Measurements from ENCODE around the gene IL17RA. TPM values are rescaled to one million over a fixed set of nuclear protein-coding genes. Genes with fewer than 3 reads are reported as not detected.

IL17RA gene
- total RNA-seq, 2 donors from 2014 or later = 7.9 to 12.2 TPM

- no peaks in the 10 kb centered on the region for H3K27me3 ChIP-seq
- no peaks in the 10 kb centered on the region for H3K9me3 ChIP-seq
- no peak for DNase-seq (ENCODE audit: low spot score)
- no peak overlapping the region for H3K27ac ChIP-seq
- TF ChIP-seq, protein P1, sequence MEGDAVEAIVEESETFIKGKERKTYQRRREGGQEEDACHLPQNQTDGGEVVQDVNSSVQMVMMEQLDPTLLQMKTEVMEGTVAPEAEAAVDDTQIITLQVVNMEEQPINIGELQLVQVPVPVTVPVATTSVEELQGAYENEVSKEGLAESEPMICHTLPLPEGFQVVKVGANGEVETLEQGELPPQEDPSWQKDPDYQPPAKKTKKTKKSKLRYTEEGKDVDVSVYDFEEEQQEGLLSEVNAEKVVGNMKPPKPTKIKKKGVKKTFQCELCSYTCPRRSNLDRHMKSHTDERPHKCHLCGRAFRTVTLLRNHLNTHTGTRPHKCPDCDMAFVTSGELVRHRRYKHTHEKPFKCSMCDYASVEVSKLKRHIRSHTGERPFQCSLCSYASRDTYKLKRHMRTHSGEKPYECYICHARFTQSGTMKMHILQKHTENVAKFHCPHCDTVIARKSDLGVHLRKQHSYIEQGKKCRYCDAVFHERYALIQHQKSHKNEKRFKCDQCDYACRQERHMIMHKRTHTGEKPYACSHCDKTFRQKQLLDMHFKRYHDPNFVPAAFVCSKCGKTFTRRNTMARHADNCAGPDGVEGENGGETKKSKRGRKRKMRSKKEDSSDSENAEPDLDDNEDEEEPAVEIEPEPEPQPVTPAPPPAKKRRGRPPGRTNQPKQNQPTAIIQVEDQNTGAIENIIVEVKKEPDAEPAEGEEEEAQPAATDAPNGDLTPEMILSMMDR (IDR thresholded peaks at IDR 0.05) = no peak
- H3K4me3 ChIP-seq = no peak overlapping the region
- no peaks in the 10 kb centered on the region for H3K4me1 ChIP-seq
- peaks cover 60% of the 10 kb centered on the region for H3K36me3 ChIP-seq
These were observed 19.6 kb downstream of the IL17RA start for GRCh38 chr22:17104336-17104935.

GRCh38 chr22:17105143-17106129, 20.6 kb downstream of the IL17RA start:
- TF ChIP-seq, protein P1 (IDR thresholded peaks at IDR 0.05) = no peak
- no peak overlapping the region for H3K27ac ChIP-seq
- no peaks in the 10 kb centered on the region for H3K27me3 ChIP-seq
- H3K36me3 ChIP-seq = peaks cover 56% of the 10 kb centered on the region
- H3K4me1 ChIP-seq = no peaks in the 10 kb centered on the region
- no peaks in the 10 kb centered on the region for H3K9me3 ChIP-seq
- H3K4me3 ChIP-seq = no peak overlapping the region
- no peak for DNase-seq (ENCODE audit: low spot score)

- H3K27ac ChIP-seq = no peak overlapping the region
- H3K4me3 ChIP-seq = no peak overlapping the region
- TF ChIP-seq, protein P1 (IDR thresholded peaks at IDR 0.05) = no peak
- H3K27me3 ChIP-seq = no peaks in the 10 kb centered on the region
- H3K4me1 ChIP-seq = no peaks in the 10 kb centered on the region
- no peaks in the 10 kb centered on the region for H3K9me3 ChIP-seq
- DNase-seq (ENCODE audit: low spot score) = no peak
- H3K36me3 ChIP-seq = peaks cover 49% of the 10 kb centered on the region
These were observed 21.5 kb downstream of the IL17RA start for GRCh38 chr22:17106161-17106784.

DNA sequence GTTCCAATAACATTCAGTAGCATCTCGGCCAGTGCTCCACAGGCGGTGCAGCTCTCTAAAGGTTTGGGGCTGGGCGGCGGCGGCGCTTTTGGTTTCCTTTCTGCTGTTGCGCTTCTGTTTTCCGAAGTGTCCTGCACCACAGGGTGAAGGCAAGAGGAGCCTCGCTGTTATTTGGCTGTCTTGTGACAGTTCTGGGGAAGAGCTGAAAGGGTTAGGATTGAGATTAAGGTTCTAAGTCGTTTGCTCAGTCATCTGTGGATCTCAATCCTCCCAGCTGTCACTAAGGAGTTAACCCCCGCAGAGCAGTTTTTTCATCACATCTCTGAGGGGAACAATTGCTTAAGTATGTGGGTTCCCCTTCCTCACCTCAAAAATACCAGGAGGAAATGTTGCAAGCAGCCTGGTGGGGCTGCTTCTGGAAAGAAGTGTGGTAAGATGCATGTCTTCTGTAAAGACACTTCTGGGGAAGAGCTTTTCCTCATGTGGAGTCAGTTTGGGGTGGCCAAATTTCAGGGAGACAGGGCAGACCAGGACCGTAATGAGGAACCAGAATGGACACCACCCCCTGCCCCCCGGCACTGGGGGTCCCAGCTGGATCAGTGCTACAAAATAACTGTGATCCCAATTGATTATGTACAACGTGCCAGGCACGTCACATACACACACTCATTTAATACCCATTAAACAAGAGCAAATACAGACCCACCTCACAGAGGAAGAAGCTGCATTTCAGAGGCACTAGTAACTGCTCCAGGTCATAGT, 22.2 kb downstream of the IL17RA start:
- no peak overlapping the region for H3K27ac ChIP-seq
- H3K4me1 ChIP-seq = no peaks in the 10 kb centered on the region
- DNase-seq (ENCODE audit: low spot score) = no peak

GRCh38 chr22:17107547-17107810, 22.7 kb downstream of the IL17RA start:
- no peak overlapping the region for H3K27ac ChIP-seq
- TF ChIP-seq, protein P1 (IDR thresholded peaks at IDR 0.05) = no peak
- no peaks in the 10 kb centered on the region for H3K4me1 ChIP-seq
- no peak overlapping the region for H3K4me3 ChIP-seq
- peaks cover 37% of the 10 kb centered on the region for H3K36me3 ChIP-seq
- no peaks in the 10 kb centered on the region for H3K27me3 ChIP-seq
- DNase-seq (ENCODE audit: low spot score) = no peak
- no peaks in the 10 kb centered on the region for H3K9me3 ChIP-seq

More for the DNA sequence above, 22.2 kb downstream of the IL17RA start:
- Histone ChIP-seq H3K36me3 (peaks cover 43% of the 10 kb centered on the region), H3K9me3 (no peaks in the 10 kb centered on the region), H3K27me3 (no peaks in the 10 kb centered on the region), H3K4me3 (no peak overlapping the region)
- TF ChIP-seq, protein P1 (IDR thresholded peaks at IDR 0.05) = no peak
